GM19467 (cell line): Measurements from ENCODE around the gene PSMA6.
"Not testable (repeated sequence)": the region's sequence is repeated elsewhere in the genome, so short reads cannot be mapped to it uniquely, and the experiment has no call there.

Source experiments
- ATAC-seq: cut with Tn5 transposase; IDR thresholded peaks from one replicate; pipeline ENCODE4 v1.9.1; 2021; ENCODE audit warnings: mild to moderate bottlenecking, moderate library complexity; ENCODE audit not compliant: unreplicated experiment

PSMA6 gene

GRCh38 chr14:35292051-35292769 is at the start of gene PSMA6:
Gene PSMA6 (plus strand): TSS chr14:35292382. CDS start chr14:35292477, 95 bp downstream.
- peak; percentile 90 for ATAC-seq

- no peak for ATAC-seq
Measured at GRCh38 chr14:35242599-35243311, 49.4 kb upstream of the PSMA6 start.

- no peak for ATAC-seq
Measured at GRCh38 chr14:35243956-35244355, 48.2 kb upstream of the PSMA6 start.

GRCh38 chr14:35244542-35244941 is 47.6 kb upstream of the PSMA6 start:
- ATAC-seq: no peak

GRCh38 chr14:35245051-35245450 is 47.1 kb upstream of the PSMA6 start:
- ATAC-seq: no peak

- ATAC-seq: no peak
Measured at GRCh38 chr14:35247777-35248475, 44.3 kb upstream of the PSMA6 start.

- no peak for ATAC-seq
Measured at GRCh38 chr14:35248476-35248788, 43.8 kb upstream of the PSMA6 start.

- no peak for ATAC-seq
Measured at GRCh38 chr14:35250319-35250718, 41.9 kb upstream of the PSMA6 start.

- no peak for ATAC-seq
Measured at GRCh38 chr14:35252451-35252868, 39.7 kb upstream of the PSMA6 start.

GRCh38 chr14:35253056-35253455 is 39.1 kb upstream of the PSMA6 start:
- ATAC-seq: not testable (repeated sequence)

GRCh38 chr14:35254034-35254622 is 38.1 kb upstream of the PSMA6 start:
- ATAC-seq: not testable (repeated sequence)

- ATAC-seq: no peak
Measured at GRCh38 chr14:35254736-35255135, 37.4 kb upstream of the PSMA6 start.

GRCh38 chr14:35255711-35256110 is 36.5 kb upstream of the PSMA6 start:
- ATAC-seq: no peak

- no peak for ATAC-seq
Measured at GRCh38 chr14:35257809-35258208, 34.4 kb upstream of the PSMA6 start.

- ATAC-seq: no peak
Measured at GRCh38 chr14:35258420-35258819, 33.8 kb upstream of the PSMA6 start.

- ATAC-seq: no peak
Measured at GRCh38 chr14:35261774-35262173, 30.4 kb upstream of the PSMA6 start.

- no peak for ATAC-seq
Measured at GRCh38 chr14:35262436-35262835, 29.7 kb upstream of the PSMA6 start.

GRCh38 chr14:35268946-35269345 is 23.2 kb upstream of the PSMA6 start:
- ATAC-seq: no peak

GRCh38 chr14:35274805-35275204 is 17.4 kb upstream of the PSMA6 start:
- no peak for ATAC-seq

GRCh38 chr14:35277179-35277578 is 15.0 kb upstream of the PSMA6 start:
- no peak for ATAC-seq

GRCh38 chr14:35279369-35279768 is 12.8 kb upstream of the PSMA6 start:
- ATAC-seq: no peak

- no peak for ATAC-seq
Measured at GRCh38 chr14:35281341-35281740, 10.8 kb upstream of the PSMA6 start.
